ENCODE data around the gene CPAMD8.

DNA sequence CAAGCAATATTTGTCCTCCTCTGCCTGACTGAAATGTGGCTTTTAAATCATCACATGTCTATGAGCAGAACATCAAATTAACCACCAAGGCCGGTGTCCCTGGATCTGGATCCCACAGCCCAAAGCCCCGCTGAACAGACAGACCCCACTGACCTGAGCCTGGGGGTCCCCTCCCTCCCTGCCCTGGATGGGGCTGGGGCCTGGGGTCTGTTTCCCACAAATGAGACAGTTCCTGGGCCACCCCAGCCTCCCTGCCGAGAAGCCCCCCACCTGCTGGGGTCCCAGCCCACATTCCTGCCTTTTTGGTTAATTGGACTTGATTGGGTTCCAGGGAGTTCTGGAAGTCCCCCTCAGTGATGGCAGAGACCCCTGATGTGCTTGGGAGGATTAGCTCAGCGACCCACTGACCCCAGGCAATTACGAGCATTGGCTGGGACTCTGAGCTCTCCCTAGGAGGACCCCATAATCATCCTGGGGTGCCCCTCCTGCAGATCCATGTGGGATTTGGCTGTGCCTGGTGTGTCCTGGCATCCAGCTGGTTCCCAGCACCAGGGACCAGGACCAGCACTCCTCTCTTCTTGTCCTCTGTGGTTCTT, 19.4 kb upstream of the CPAMD8 start:
- TF ChIP-seq GATA3 (IDR thresholded peaks at IDR 0.05; ENCODE audit: low read depth, low read length) (no peak), GATA2 (IDR thresholded peaks at IDR 0.05; ENCODE audit: low read depth, low read length) (no peak)
